H1 (cell line): Measurements from ENCODE around the gene GRIP2. TPM values are rescaled to one million over a fixed set of nuclear protein-coding genes. Genes with fewer than 3 reads are reported as not detected.

Experiments used
- CTCF ChIA-PET: fragments of 300-600 bp; sonication (Branson Sonifier 250); formaldehyde crosslinking; loops from one replicate; lab custom pipeline; 2021; ENCODE audit not compliant: partially characterized antibody; lab: Charles Lee
- POLR2A ChIA-PET: fragments of 300-600 bp; sonication (Branson Sonifier 250); formaldehyde crosslinking; loops from one replicate; lab custom pipeline; 2021; ENCODE audit warnings: inconsistent platforms; ENCODE audit not compliant: partially characterized antibody; lab: Charles Lee
- DNase-seq, 2 experiments: peaks; one replicate each; pipeline versions ENCODE4 v3.0.0 to v3.0.0-alpha.2; 2010 to 2022; ENCODE audit warnings: low spot score in 2 of 2, low read depth in 1 of 2, mixed read lengths in 1 of 2
- FAIRE-seq: peaks from 2 replicates; lab custom pipeline; 2011; peaks lifted over from hg19 to GRCh38; lab: Jason Lieb, UNC
- H2AFZ ChIP-seq: 2 replicates; pipeline ENCODE4 v1.8.1; 2012; ENCODE audit warnings: low read length, inconsistent platforms
- H2AK5ac ChIP-seq: 2 replicates; pipeline ENCODE4 v1.6.1; 2013; ENCODE audit warnings: low read depth, low read length
- H2BK120ac ChIP-seq: replicated peaks from 2 replicates; pipeline ENCODE3; 2013; ENCODE audit warnings: low read depth, low read length, inconsistent platforms
- H2BK12ac ChIP-seq: 2 replicates; pipeline ENCODE4 v1.6.1; 2013; ENCODE audit warnings: low read depth, low read length
- H2BK15ac ChIP-seq: 2 replicates; pipeline ENCODE4 v1.6.1; 2013; ENCODE audit warnings: low read length
- H2BK20ac ChIP-seq: 2 replicates; pipeline ENCODE4 v1.6.1; 2013; ENCODE audit warnings: low read length
- H2BK5ac ChIP-seq: 2 replicates; pipeline ENCODE4 v1.6.1; 2013; ENCODE audit warnings: low read depth, low read length
- H3K14ac ChIP-seq: 2 replicates; pipeline ENCODE4 v1.6.1; 2013; ENCODE audit warnings: inconsistent platforms; ENCODE audit not compliant: insufficient read length
- H3K18ac ChIP-seq: 2 replicates; pipeline ENCODE4 v1.6.1; 2013; ENCODE audit warnings: low read length; ENCODE audit errors: extremely low read depth
- H3K23ac ChIP-seq: 2 replicates; pipeline ENCODE4 v1.6.1; 2013; ENCODE audit warnings: inconsistent platforms; ENCODE audit not compliant: insufficient read length
- H3K23me2 ChIP-seq: 2 replicates; pipeline ENCODE4 v1.6.1; 2013; ENCODE audit warnings: low read depth, low read length
- H3K27ac ChIP-seq: 2 replicates; pipeline ENCODE4 v1.6.1; 2011; ENCODE audit warnings: low read depth, low read length, inconsistent platforms
- H3K27me3 ChIP-seq, 4 experiments: replicated peaks in 1 of 4; 1 replicate in 1 of 4; 2 replicates in 3 of 4; pipeline versions ENCODE4 v1.6.1 to v1.8.1; 2011 to 2013; ENCODE audit warnings: low read length in 3 of 4, mild to moderate bottlenecking in 3 of 4, inconsistent platforms in 2 of 4, mixed read lengths in 2 of 4, moderate library complexity in 1 of 4; ENCODE audit not compliant: control insufficient read depth in 3 of 4, insufficient read depth in 3 of 4; ENCODE audit errors: extremely low read depth in 1 of 4
- H3K36me3 ChIP-seq, 4 experiments: 2 replicates each; pipeline versions ENCODE4 v1.6.1 to v1.8.1; 2011 to 2013; ENCODE audit warnings: mild to moderate bottlenecking in 4 of 4, low read length in 3 of 4, moderate library complexity in 2 of 4, control low read depth in 1 of 4, inconsistent platforms in 1 of 4; ENCODE audit not compliant: insufficient read depth in 4 of 4, control insufficient read depth in 2 of 4
- H3K4ac ChIP-seq: replicated peaks from 2 replicates; pipeline ENCODE3; 2013; ENCODE audit warnings: low read length, low read depth, mixed read lengths, inconsistent platforms; ENCODE audit not compliant: insufficient read length
- H3K4me1 ChIP-seq, 4 experiments: replicated peaks in 1 of 4; 1 replicate in 1 of 4; 2 replicates in 3 of 4; pipeline versions ENCODE4 v1.6.1 to v1.8.1; 2011 to 2013; ENCODE audit warnings: low read length in 3 of 4, inconsistent platforms in 2 of 4, mixed read lengths in 1 of 4; ENCODE audit not compliant: insufficient read depth in 4 of 4, control insufficient read depth in 3 of 4
- H3K4me2 ChIP-seq, 2 experiments: 2 replicates each; pipeline versions ENCODE4 v1.6.1 to v1.8.1; 2011 to 2013; ENCODE audit warnings: low read depth in 2 of 2, low read length in 2 of 2, control low read depth in 1 of 2, inconsistent platforms in 1 of 2, mild to moderate bottlenecking in 1 of 2; ENCODE audit not compliant: insufficient read depth in 1 of 2
- H3K4me3 ChIP-seq, 4 experiments: fragments of 200-600, 300-600 bp in 1 of 4; sonication (generic), shearing (Covaris generic), sonication (Bioruptor Twin) in 1 of 4; 2 replicates each; pipeline versions ENCODE4 v1.5.1 to v1.8.1; 2011 to 2016; ENCODE audit warnings: low read length in 4 of 4, low read depth in 3 of 4, control low read depth in 2 of 4, inconsistent platforms in 2 of 4, mild to moderate bottlenecking in 2 of 4, mixed read lengths in 1 of 4, moderate library complexity in 1 of 4; ENCODE audit not compliant: insufficient read depth in 2 of 4; ENCODE audit errors: extremely low read depth in 1 of 4
- H3K56ac ChIP-seq: replicated peaks from 2 replicates; pipeline ENCODE3; 2013; ENCODE audit warnings: low read depth, mild to moderate bottlenecking, mixed read lengths, low read length, inconsistent platforms; ENCODE audit not compliant: insufficient read length
- H3K79me1 ChIP-seq: 2 replicates; pipeline ENCODE4 v1.6.1; 2013; ENCODE audit warnings: low read depth, low read length, control low read depth
- H3K79me2 ChIP-seq, 2 experiments: 2 replicates each; pipeline versions ENCODE4 v1.6.1 to v1.8.1; 2012 to 2013; ENCODE audit warnings: low read length in 2 of 2, mild to moderate bottlenecking in 2 of 2, inconsistent platforms in 1 of 2; ENCODE audit not compliant: insufficient read depth in 2 of 2, control insufficient read depth in 1 of 2
- H3K9ac ChIP-seq, 4 experiments: replicated peaks in 1 of 4; 1 replicate in 1 of 4; 2 replicates in 3 of 4; pipeline versions ENCODE4 v1.6.1 to v1.8.1; 2011 to 2013; ENCODE audit warnings: low read depth in 3 of 4, low read length in 3 of 4, control low read depth in 2 of 4, mild to moderate bottlenecking in 2 of 4, moderate library complexity in 2 of 4, inconsistent platforms in 1 of 4; ENCODE audit errors: extremely low read depth in 1 of 4
- H3K9me3 ChIP-seq, 2 experiments: 2 replicates each; pipeline versions ENCODE4 v1.6.1 to v1.8.1; 2012 to 2013; ENCODE audit warnings: mild to moderate bottlenecking in 2 of 2, moderate library complexity in 2 of 2, control low read depth in 1 of 2, inconsistent platforms in 1 of 2, low read depth in 1 of 2, low read length in 1 of 2, mixed read lengths in 1 of 2; ENCODE audit not compliant: insufficient read depth in 2 of 2
- H4K20me1 ChIP-seq, 2 experiments: replicated peaks in 1 of 2; 2 replicates each; pipeline versions ENCODE3 to v1.8.1; 2011 to 2013; ENCODE audit warnings: inconsistent platforms in 2 of 2, low read length in 2 of 2, mild to moderate bottlenecking in 1 of 2; ENCODE audit not compliant: insufficient read depth in 2 of 2, control insufficient read depth in 1 of 2
- H4K5ac ChIP-seq: 2 replicates; pipeline ENCODE4 v1.6.1; 2013; ENCODE audit warnings: low read length, low read depth, mixed read lengths, inconsistent platforms; ENCODE audit not compliant: insufficient read length
- H4K8ac ChIP-seq: 2 replicates; pipeline ENCODE4 v1.8.0; 2013; ENCODE audit warnings: mild to moderate bottlenecking, moderate library complexity, low read length, inconsistent platforms; ENCODE audit not compliant: insufficient read depth; ENCODE audit errors: extremely low read depth
- H4K91ac ChIP-seq: replicated peaks from 2 replicates; pipeline ENCODE3; 2013; ENCODE audit warnings: low read length, mixed read lengths, inconsistent platforms; ENCODE audit not compliant: insufficient read length
- ASH2L ChIP-seq: fragments of 200-600, 300-600 bp; sonication (generic); IDR thresholded peaks from one replicate; pipeline ENCODE4 v1.7.1; 2017; ENCODE audit warnings: low read length
- KDM5A ChIP-seq: fragments of 200-600 bp; IDR thresholded peaks from 2 replicates; pipeline ENCODE4 v1.7.1; 2012; ENCODE audit warnings: mild to moderate bottlenecking, low read length, inconsistent platforms, mixed read lengths
- RBBP5 ChIP-seq: IDR thresholded peaks from 2 replicates; pipeline ENCODE4 v1.7.1; 2012; ENCODE audit warnings: low read depth, mild to moderate bottlenecking, inconsistent platforms, low read length, moderate library complexity, borderline replicate concordance
- SP4 ChIP-seq: IDR thresholded peaks from 2 replicates; pipeline ENCODE4 v1.6.1; 2012; ENCODE audit warnings: low read length, inconsistent platforms
- SUZ12 ChIP-seq: fragments of 200-600 bp; sonication (generic); IDR thresholded peaks from 2 replicates; pipeline ENCODE4 v1.6.1; 2012; ENCODE audit warnings: mild to moderate bottlenecking, inconsistent platforms, low read length, moderate library complexity, mixed read lengths
- TBP ChIP-seq: IDR thresholded peaks from 2 replicates; pipeline ENCODE4 v1.6.1; 2011; ENCODE audit warnings: low read depth, low read length, improper control_type of control experiment
- ZNF274 ChIP-seq: IDR thresholded peaks from 2 replicates; pipeline ENCODE4 v1.7.0; 2012; ENCODE audit warnings: low read length, borderline replicate concordance; ENCODE audit errors: extremely low read depth
- WGBS, 2 experiments: shearing (Covaris generic) in 1 of 2; methylation state at CpG; one replicate each; pipeline versions ENCODE4 v1.1.6 to v1.1.7; 2013 to 2015; ENCODE audit warnings: low lambda C conversion rate in 2 of 2, mixed read lengths in 2 of 2, inconsistent platforms in 1 of 2, low coverage in 1 of 2, missing lambda C conversion rate in 1 of 2; ENCODE audit not compliant: insufficient replicate concordance in 2 of 2, insufficient coverage in 1 of 2, insufficient read length in 1 of 2; ENCODE audit errors: extremely low coverage in 1 of 2, missing lambda C conversion rate in 1 of 2; 5-methylcytosine and 5-hydroxymethylcytosine counted together
- polyA plus RNA-seq, 7 experiments: library from polyadenylated mRNA; depleted of rRNA in 3 of 7; stranded (reverse) in 5 of 7; unstranded in 2 of 7; fragments of >200 nt in 5 of 7; fragments of 200-250 nt in 2 of 7; gene quantifications; 1 replicate in 5 of 7; 2 replicates in 1 of 7; 4 replicates in 1 of 7; pipeline versions ENCODE4 v1.2.1 to v1.2.3, GENCODE V29; 2011 to 2013; ENCODE audit warnings: missing spikeins in 2 of 7, mixed read lengths in 2 of 7
- total RNA-seq: library from RNA; stranded (reverse); fragmentation: NEBNext Ultra II Directional; extraction: Animal tissue kit (Norgen Biotek cat#: 25700); gene quantifications from 2 replicates; pipeline ENCODE4 v1.2.1, GENCODE V29; 2021
- TF ChIP-seq, protein P1 (sequence below): IDR thresholded peaks from 2 replicates; pipeline ENCODE4 v1.6.1; 2011; ENCODE audit warnings: low read depth, mild to moderate bottlenecking, low read length; ENCODE audit not compliant: insufficient read depth

Gene GRIP2
- total and polyA plus RNA-seq, 2 of the 8 experiments (the other 6 are each of a cell fraction or from before 2014, with no cell fraction given): 2.5 to 6.4 TPM

DNA sequence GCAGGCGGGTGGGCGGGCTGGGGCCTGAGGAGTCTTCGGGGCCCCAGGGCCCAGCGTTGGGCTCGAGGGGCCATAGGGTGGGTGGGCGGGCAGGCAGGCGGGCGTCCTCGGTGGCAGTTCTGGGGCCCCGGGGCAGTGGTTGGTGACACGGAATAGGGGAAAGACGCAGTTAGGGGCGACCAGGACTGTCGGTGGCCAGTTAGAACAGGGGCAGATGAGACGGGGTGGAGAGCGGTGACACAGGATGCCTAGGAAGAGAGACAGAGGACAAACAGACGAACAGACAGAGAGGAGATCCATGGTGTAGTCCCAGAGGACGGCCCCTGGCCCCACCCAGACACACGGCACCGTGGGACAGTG, 36.5 kb downstream of the GRIP2 start:
- FAIRE-seq: no peak
- H3K4me1 ChIP-seq: no peaks in the 10 kb centered on the region
- no peak overlapping the region for H2BK15ac ChIP-seq
- H2BK120ac ChIP-seq: no peak overlapping the region
- no peak overlapping the region for H2AFZ ChIP-seq
- H3K9me3 ChIP-seq: peaks cover 6 to 9% of the 10 kb centered on the region in 2 experiments; a peak in 3 of 4 replicates
- H3K27ac ChIP-seq: no peak overlapping the region
- no peak overlapping the region for H2BK5ac ChIP-seq
- CTCF ChIA-PET: interaction anchor here (0.7 to 11.6 kb wide), 5 partner anchors 16 to 607 kb away, joined by 3 to 280 read pairs (median 9); no protein-coding TSS in a partner anchor
- H3K27me3 ChIP-seq: no peaks in the 10 kb centered on the region
- H3K18ac ChIP-seq: no peak overlapping the region
- no peak overlapping the region for H4K5ac ChIP-seq
- 89% methylated on average over 10 of the region's 20 CpGs; no CpG with 5 or more reads in 1 of the 2 experiments for WGBS, 2 experiments
- no peaks in the 10 kb centered on the region for H3K23me2 ChIP-seq
- no peak overlapping the region for H3K4me3 ChIP-seq
- H3K56ac ChIP-seq: no peak overlapping the region
- H3K9ac ChIP-seq: no peak overlapping the region
- H2AK5ac ChIP-seq: no peak overlapping the region
- H3K4ac ChIP-seq: no peak overlapping the region
- no peak overlapping the region for H2BK20ac ChIP-seq
- no peaks in the 10 kb centered on the region; the same call in 1 of the 2 replicates for H3K79me1 ChIP-seq
- H3K4me2 ChIP-seq: no peak overlapping the region
- no peaks in the 10 kb centered on the region for H3K79me2 ChIP-seq
- POLR2A ChIA-PET: no interaction called here
- H3K14ac ChIP-seq: no peak overlapping the region
- DNase-seq: no peak
- no peaks in the 10 kb centered on the region for H3K36me3 ChIP-seq
- H2BK12ac ChIP-seq: no peak overlapping the region
- no peak overlapping the region for H4K91ac ChIP-seq
- H4K8ac ChIP-seq: no peak overlapping the region
- no peaks in the 10 kb centered on the region for H4K20me1 ChIP-seq
- H3K23ac ChIP-seq: no peak overlapping the region
- no peak for TF ChIP-seq ASH2L
- TF ChIP-seq ZNF274: no peak
- no peak for TF ChIP-seq SUZ12
- TF ChIP-seq SP4: no peak
- no peak for TF ChIP-seq KDM5A
- no peak for TF ChIP-seq TBP
- no peak for TF ChIP-seq RBBP5
- TF ChIP-seq, protein P1, sequence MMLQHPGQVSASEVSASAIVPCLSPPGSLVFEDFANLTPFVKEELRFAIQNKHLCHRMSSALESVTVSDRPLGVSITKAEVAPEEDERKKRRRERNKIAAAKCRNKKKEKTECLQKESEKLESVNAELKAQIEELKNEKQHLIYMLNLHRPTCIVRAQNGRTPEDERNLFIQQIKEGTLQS: no peak
